Glomerular endothelial cell (primary cell): ENCODE data around the gene CACFD1. TPM values are rescaled to one million over a fixed set of nuclear protein-coding genes. Genes with fewer than 3 reads are reported as not detected.

Source experiments
- DNase-seq: peaks from one replicate; pipeline ENCODE4 v3.0.0-alpha.2; 2011; ENCODE audit warnings: low read depth, low spot score; ENCODE audit errors: extremely low read depth
- total RNA-seq: library from RNA; depleted of rRNA; stranded (reverse); fragments of >200 nt; gene quantifications from 2 replicates; pipeline ENCODE4 v1.2.3, GENCODE V29; 2015

Gene CACFD1
- total RNA-seq, 1 donor from 2014 or later = 12.3 TPM

DNA sequence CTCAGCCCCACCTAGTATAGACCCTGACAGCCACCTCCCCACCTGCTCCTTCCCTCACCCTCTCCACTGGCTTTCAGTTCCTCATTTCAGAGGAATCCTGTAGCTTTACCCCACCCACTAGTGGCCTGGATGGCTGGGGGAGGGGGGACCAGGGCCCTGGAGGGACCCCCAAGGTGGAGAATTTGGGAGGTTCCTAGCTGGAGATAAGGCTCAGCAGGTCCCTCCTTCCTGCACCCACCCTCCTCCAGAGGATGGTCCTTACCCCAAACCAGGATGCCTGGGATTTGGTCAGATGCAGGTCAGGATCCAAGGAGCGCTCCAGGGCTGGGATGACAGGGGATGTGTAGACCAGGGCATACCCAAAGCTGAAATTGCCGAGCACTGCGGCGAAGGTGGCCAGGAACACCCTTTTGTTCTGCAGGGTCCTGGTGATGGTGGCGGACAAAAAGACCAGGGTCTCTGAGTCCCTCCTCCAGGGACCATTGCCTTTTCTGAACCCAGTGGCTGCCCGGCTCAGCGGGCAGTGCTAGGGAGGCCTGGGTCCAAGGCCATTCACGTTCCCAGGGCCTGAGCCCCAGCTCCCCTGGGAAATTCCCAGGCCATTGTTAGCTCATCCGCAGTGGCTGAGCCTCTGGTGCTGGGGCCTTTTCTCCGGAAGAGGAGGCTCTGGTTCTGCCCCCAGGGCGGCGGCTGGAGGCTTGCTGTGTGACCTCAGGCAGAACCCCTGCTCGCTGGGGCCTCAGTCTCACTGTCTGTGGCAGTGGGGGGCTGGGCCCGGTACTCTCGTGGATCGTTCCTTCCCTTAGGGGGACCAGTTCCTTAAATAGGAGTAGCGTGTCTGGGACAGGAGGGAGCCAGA, 18.4 kb downstream of the CACFD1 start:
- no peak for DNase-seq

GRCh38 chr9:133478851-133479711, 19.3 kb downstream of the CACFD1 start, which contains the start of gene SLC2A6:
TSS of gene SLC2A6 (minus strand) at chr9:133479099. CDS start at chr9:133479059, 40 bp downstream.
- DNase-seq = no peak

DNA sequence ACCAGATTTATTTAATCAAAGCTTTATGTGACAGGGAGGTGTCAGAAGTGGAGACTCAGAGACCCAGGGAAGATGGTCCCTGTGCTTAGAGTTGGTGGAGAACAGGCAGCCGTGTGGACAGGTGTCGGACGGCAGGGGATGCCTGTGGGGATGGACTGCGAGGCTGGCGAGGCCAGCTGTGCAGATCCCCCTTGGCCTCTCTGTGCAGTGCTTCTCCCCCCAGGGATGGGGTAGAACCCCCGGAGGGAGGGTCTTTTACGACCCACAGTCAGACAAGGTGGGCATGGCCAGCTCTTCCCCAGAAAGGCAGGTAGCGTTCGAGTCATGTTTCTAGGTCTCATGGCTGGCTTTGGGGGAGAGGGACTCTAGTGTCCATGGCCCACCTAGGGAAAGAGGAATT, 23.8 kb downstream of the CACFD1 start:
- DNase-seq = no peak

- DNase-seq = no peak
Observed at GRCh38 chr9:133484671-133485437, 25.1 kb downstream of the CACFD1 start.

- DNase-seq = no peak
Observed at GRCh38 chr9:133485531-133486260, 25.9 kb downstream of the CACFD1 start.

DNA sequence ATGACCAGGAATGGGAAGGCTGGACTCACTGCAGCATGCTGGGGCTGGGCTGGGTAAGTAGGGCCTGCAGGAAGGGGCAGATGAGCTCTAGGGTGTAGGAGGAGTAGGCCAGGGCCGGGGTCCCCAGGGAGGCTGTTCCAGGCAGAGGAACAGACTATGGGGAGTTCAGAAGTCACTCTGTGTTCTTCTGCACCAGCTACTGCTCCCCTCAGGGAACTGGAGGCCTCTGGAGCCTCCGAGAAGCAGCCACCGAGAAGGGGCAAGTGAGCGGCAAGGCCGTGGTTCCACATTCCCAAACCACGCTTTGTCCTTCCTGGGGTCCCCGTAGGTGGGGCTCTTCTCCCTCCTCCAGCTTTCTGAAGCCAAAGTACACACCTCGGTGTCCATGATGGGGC, 27.6 kb downstream of the CACFD1 start:
- DNase-seq = no peak

DNA sequence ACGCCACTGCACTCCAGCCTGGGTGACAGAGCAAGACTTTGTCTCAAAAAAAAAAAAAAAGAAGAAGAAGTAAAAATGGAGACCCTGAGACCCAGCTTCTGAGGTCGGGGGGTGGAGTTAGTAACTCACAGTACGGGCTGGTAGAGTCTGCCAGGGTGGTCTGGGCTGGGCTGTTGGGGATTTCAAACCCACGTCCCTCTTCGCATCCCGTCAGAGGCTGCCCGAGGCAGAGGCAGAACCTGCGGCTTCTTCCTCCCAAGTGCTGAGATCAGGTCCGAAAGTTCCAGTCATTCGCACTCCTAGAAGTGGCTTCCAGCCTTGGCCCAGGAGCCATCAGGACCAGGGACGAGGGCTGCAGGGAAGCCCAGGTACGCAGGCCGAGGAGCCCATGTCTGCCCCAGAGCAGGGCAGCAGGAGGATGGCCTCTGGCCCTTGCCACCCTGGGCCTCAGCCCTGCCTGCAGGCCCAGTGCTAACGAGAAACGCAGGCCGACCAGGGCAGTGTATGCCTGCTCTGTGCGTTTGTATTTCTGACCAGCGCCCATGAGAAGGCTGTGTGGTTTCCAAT, 29.0 kb downstream of the CACFD1 start:
- DNase-seq = no peak

- no peak for DNase-seq
Observed at GRCh38 chr9:133489253-133490190, 29.7 kb downstream of the CACFD1 start.

GRCh38 chr9:133490201-133490681, 30.5 kb downstream of the CACFD1 start:
- no peak for DNase-seq

- DNase-seq = no peak
Observed at GRCh38 chr9:133490865-133491655, 31.3 kb downstream of the CACFD1 start.

DNA sequence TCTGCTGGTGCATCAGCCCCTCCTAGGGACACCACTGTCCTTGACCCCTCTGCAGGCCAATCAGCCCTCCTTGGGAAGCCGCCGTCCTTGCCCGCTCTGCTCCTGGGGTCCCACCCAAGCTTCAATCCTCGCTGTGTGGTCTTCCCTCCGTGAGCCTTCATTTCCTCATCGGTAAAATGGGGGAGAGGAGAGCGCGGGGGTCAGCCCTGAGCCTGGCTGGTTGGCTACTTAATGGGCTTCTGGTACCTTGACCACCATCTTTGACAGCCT, 31.8 kb downstream of the CACFD1 start:
- DNase-seq = no peak

GRCh38 chr9:133492061-133493021, 32.6 kb downstream of the CACFD1 start:
- no peak for DNase-seq

DNA sequence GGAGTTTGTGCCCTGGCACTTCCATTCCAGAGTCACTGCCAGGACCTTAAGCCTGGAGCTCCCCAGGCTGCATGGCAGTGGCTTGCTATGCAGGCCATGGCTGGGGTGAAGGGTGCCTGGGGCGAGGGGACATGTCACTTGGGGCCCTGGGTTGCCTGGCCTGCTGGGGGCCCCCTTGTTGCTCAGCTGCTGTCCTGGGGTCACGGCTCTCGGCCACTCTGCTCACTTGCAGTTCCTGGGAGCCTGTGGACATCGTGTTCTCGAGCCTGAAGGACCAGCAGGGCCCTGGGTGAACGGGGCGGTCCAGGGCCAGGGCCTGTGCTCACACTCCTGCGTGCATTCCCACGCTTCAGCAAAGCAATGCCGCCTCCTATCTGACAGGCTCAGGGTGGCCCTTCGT, 33.6 kb downstream of the CACFD1 start:
- no peak for DNase-seq

DNA sequence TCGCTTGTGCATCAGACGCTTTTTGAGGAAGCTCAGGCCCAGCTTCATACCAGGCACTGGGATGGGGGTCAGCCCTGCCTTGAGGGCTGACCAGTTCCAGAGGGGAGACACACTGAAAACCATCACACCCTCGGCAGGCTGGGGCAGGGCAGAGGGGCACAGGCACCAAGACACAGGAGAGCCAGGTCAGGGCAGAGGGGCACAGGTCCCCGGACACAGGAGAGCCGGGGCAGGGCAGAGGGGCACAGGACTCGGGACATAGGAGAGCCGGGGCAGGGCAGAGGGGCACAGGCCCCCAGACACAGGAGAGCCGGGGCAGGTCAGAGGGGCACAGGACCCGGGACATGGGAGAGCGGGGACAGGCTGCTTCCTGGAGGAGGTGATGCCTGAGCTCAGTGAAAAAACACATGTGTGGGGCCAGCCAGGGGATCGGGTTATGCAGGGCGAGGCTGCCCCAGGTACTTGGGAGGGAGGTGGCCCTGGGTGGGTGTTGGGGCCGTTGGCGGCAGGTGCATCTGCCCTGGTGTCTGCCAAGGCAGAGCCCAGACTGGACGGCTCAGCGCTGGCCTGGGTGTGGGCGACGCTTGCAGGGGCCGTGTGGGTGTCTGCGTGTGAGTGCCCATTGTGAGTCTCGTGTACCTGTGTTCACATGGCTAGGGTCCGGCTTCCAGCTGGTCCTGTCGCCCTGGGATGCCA, 34.2 kb downstream of the CACFD1 start:
- DNase-seq = no peak

DNA sequence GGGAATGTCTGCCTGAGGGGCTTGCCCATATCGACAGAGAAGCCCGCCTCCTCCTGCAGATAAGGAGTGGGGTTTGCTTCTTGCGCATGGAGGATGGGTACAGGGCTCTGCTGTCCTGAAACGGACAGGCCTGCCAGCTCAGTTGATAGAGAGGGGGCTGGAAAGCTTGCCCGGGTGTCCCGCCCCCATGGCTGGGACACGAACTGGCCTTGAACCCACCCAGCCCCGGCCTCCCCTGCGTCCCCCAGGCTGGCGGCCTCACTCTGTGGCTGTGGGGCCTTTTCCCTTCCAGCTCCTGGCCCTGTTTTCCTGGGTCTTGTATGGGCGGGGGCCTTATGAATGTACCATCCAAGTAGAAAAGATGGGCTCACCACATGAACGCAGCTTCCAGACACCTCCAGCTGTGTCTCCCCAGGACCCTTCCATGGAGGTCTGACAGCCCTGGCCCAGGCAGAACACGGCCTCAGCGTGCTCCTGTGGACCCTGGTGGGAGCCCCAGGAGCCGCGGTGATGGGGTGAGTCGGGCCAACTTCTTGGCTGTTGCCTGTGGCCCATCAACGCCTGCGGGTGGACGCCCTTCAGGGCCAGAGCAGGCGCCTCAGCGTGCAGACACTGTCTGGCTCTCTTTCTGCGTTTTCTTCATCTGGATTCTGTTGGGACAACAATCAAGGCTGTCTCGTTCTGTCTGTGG, 35.0 kb downstream of the CACFD1 start:
- DNase-seq = no peak
